ENCODE data around the gene S100A3.

S100A3 gene

DNA sequence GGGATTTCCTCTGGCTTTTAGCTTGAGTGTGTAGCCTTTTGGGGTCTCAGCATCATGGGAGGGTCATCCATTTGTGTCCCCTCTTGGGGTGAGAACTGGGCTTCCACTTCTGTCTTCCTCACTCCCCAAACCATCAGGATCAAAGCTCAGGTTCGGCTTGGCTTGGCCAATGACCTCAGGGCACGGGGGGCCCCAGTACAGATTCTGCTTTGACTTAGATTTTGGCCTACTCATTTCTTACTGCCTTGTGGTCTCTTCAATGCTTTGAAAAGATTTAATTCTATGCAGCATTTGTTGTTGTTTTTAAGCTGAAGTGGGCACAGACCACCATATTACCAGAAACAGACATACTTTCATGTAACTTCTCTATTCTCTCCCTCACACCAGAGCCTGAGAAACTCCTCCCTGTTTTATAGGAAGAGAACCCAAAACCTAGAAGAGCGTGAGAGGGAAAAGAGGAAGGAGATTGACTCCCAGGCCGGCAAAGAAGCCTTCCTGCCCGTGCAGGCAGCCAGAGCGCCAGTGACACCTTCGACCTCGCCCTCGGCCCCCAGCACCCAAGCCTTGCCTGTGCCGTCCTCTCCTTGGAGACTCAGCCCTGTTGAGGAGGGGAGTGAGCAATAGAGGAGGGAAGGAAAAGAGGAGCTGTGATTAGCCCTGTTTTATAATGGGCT, 1.9 kb upstream of the S100A3 start:
- TF ChIP-seq TAF1 (IDR thresholded peaks at IDR 0.05; ENCODE audit: low read depth), result no peak
- TF ChIP-seq EGR1 (IDR thresholded peaks at IDR 0.05), result no peak
- no peak for TF ChIP-seq EP300 (IDR thresholded peaks at IDR 0.05; ENCODE audit: borderline replicate concordance)
- TF ChIP-seq CEBPB (IDR thresholded peaks at IDR 0.05), result no peak
- no peak for TF ChIP-seq TEAD4 (IDR thresholded peaks at IDR 0.05)
- TF ChIP-seq ZBTB7A (IDR thresholded peaks at IDR 0.05; ENCODE audit: low read depth), result no peak
- TF ChIP-seq, protein P1, sequence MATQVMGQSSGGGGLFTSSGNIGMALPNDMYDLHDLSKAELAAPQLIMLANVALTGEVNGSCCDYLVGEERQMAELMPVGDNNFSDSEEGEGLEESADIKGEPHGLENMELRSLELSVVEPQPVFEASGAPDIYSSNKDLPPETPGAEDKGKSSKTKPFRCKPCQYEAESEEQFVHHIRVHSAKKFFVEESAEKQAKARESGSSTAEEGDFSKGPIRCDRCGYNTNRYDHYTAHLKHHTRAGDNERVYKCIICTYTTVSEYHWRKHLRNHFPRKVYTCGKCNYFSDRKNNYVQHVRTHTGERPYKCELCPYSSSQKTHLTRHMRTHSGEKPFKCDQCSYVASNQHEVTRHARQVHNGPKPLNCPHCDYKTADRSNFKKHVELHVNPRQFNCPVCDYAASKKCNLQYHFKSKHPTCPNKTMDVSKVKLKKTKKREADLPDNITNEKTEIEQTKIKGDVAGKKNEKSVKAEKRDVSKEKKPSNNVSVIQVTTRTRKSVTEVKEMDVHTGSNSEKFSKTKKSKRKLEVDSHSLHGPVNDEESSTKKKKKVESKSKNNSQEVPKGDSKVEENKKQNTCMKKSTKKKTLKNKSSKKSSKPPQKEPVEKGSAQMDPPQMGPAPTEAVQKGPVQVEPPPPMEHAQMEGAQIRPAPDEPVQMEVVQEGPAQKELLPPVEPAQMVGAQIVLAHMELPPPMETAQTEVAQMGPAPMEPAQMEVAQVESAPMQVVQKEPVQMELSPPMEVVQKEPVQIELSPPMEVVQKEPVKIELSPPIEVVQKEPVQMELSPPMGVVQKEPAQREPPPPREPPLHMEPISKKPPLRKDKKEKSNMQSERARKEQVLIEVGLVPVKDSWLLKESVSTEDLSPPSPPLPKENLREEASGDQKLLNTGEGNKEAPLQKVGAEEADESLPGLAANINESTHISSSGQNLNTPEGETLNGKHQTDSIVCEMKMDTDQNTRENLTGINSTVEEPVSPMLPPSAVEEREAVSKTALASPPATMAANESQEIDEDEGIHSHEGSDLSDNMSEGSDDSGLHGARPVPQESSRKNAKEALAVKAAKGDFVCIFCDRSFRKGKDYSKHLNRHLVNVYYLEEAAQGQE (IDR thresholded peaks at IDR 0.05; ENCODE audit: low read depth), result no peak
- TF ChIP-seq YY1 (IDR thresholded peaks at IDR 0.05; ENCODE audit: low read depth), result no peak
- TF ChIP-seq TCF12 (IDR thresholded peaks at IDR 0.05; ENCODE audit: low read depth), result no peak
- TF ChIP-seq CREB1 (IDR thresholded peaks at IDR 0.05; ENCODE audit: low read depth), result no peak
- TF ChIP-seq, protein P2, sequence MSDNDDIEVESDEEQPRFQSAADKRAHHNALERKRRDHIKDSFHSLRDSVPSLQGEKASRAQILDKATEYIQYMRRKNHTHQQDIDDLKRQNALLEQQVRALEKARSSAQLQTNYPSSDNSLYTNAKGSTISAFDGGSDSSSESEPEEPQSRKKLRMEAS (IDR thresholded peaks at IDR 0.05), result no peak
- no peak for TF ChIP-seq RAD21 (IDR thresholded peaks at IDR 0.05; ENCODE audit: low read depth)
- TF ChIP-seq FOXM1 (IDR thresholded peaks at IDR 0.05; ENCODE audit: borderline replicate concordance, low read depth), result no peak
- no peak for TF ChIP-seq NFIC (IDR thresholded peaks at IDR 0.05)
- no peak for TF ChIP-seq USF1 (IDR thresholded peaks at IDR 0.05)

- TF ChIP-seq, protein P2 (IDR thresholded peaks at IDR 0.05), result 0 out of 2 replicates have a peak, but pooled peaks have one; percentile 22
- TF ChIP-seq NFIC (IDR thresholded peaks at IDR 0.05) (no peak), ZBTB7A (IDR thresholded peaks at IDR 0.05; ENCODE audit: low read depth) (no peak)
These were observed 1.3 kb upstream of the S100A3 start for GRCh38 chr1:153550398-153550758.

GRCh38 chr1:153549741-153550397, 811 bp upstream of the S100A3 start:
- TF ChIP-seq YY1 (IDR thresholded peaks at IDR 0.05; ENCODE audit: low read depth) (no peak), ZBTB7A (IDR thresholded peaks at IDR 0.05; ENCODE audit: low read depth) (no peak), CEBPB (IDR thresholded peaks at IDR 0.05) (no peak), EGR1 (IDR thresholded peaks at IDR 0.05) (no peak), RAD21 (IDR thresholded peaks at IDR 0.05; ENCODE audit: low read depth) (no peak), NFIC (IDR thresholded peaks at IDR 0.05) (no peak), EP300 (IDR thresholded peaks at IDR 0.05; ENCODE audit: borderline replicate concordance) (no peak), USF1 (IDR thresholded peaks at IDR 0.05) (no peak)
- TF ChIP-seq, protein P1 (IDR thresholded peaks at IDR 0.05; ENCODE audit: low read depth), result no peak

- TF ChIP-seq YY1 (IDR thresholded peaks at IDR 0.05; ENCODE audit: low read depth) (no peak), TCF12 (IDR thresholded peaks at IDR 0.05; ENCODE audit: low read depth) (no peak), EGR1 (IDR thresholded peaks at IDR 0.05) (no peak), TAF1 (IDR thresholded peaks at IDR 0.05; ENCODE audit: low read depth) (no peak), TEAD4 (IDR thresholded peaks at IDR 0.05) (no peak), RAD21 (IDR thresholded peaks at IDR 0.05; ENCODE audit: low read depth) (no peak), USF1 (IDR thresholded peaks at IDR 0.05) (no peak), NFIC (IDR thresholded peaks at IDR 0.05) (no peak), CEBPB (IDR thresholded peaks at IDR 0.05) (no peak), FOXM1 (IDR thresholded peaks at IDR 0.05; ENCODE audit: borderline replicate concordance, low read depth) (no peak), ZBTB7A (IDR thresholded peaks at IDR 0.05; ENCODE audit: low read depth) (no peak), CREB1 (IDR thresholded peaks at IDR 0.05; ENCODE audit: low read depth) (no peak), EP300 (IDR thresholded peaks at IDR 0.05; ENCODE audit: borderline replicate concordance) (no peak)
- TF ChIP-seq, protein P1 (IDR thresholded peaks at IDR 0.05; ENCODE audit: low read depth), result no peak
- TF ChIP-seq, protein P2 (IDR thresholded peaks at IDR 0.05), result no peak
These were observed 1.2 kb downstream of the S100A3 start for GRCh38 chr1:153547560-153548551.
